ENCODE results near the gene PATJ. TPM values are rescaled to one million over a fixed set of nuclear protein-coding genes. Genes with fewer than 3 reads are reported as not detected.

Gene PATJ
- total RNA-seq, 2 donors from 2014 or later, result 42.7 to 67.5 TPM

GRCh38 chr1:62208970-62209369, 466.7 kb downstream of the PATJ start:
- TF ChIP-seq POLR2A (IDR thresholded peaks at IDR 0.05), result no peak
- no peak for TF ChIP-seq CTCF (IDR thresholded peaks at IDR 0.05)
- TF ChIP-seq POLR2AphosphoS5 (IDR thresholded peaks at IDR 0.05), result no peak
- 46% methylated on average over 1 of the region's 1 CpG for WGBS
- intact Hi-C loops (cut with DNase I), result no loop called here
- Histone ChIP-seq H3K27me3 (replicated peaks; ENCODE audit: insufficient read depth) (no peaks in the 10 kb centered on the region), H3K4me1 (replicated peaks) (no peaks in the 10 kb centered on the region), H3K27ac (no peak overlapping the region), H3K9me3 (no peaks in the 10 kb centered on the region), H3K36me3 (no peaks in the 10 kb centered on the region), H3K4me3 (no peak overlapping the region)
- no peak for DNase-seq (ENCODE audit: low spot score)

DNA sequence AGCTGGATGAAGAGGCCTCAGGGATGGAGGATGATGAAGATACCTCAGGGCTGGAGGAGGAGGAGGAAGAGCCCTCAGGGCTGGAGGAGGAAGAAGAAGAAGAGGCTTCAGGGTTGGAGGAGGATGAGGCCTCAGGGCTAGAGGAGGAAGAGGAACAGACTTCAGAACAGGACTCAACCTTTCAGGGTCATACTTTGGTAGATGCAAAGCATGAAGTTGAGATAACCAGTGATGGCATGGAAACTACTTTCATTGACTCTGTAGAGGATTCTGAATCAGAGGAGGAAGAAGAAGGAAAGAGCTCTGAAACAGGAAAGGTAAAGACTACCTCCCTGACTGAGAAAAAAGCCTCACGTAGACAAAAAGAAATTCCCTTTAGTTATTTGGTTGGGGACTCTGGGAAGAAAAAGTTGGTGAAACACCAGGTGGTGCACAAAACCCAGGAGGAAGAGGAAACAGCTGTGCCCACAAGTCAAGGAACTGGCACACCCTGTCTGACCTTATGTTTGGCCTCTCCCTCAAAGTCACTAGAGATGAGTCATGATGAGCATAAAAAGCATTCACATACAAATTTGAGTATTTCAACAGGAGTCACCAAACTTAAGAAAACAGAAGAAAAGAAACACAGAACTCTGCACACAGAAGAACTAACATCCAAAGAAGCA, 467.8 kb downstream of the PATJ start:
- no peaks in the 10 kb centered on the region for H3K36me3 ChIP-seq
- H3K27me3 ChIP-seq (replicated peaks; ENCODE audit: insufficient read depth), result no peaks in the 10 kb centered on the region
- intact Hi-C loops (cut with DNase I), result no loop called here
- H3K4me3 ChIP-seq, result no peak overlapping the region
- no peak overlapping the region for H3K27ac ChIP-seq
- TF ChIP-seq POLR2A (IDR thresholded peaks at IDR 0.05) (no peak), CTCF (IDR thresholded peaks at IDR 0.05) (no peak), POLR2AphosphoS5 (IDR thresholded peaks at IDR 0.05) (no peak)
- 86% methylated on average over 1 of the region's 1 CpG for WGBS
- no peaks in the 10 kb centered on the region for H3K9me3 ChIP-seq
- DNase-seq (ENCODE audit: low spot score), result no peak
- no peaks in the 10 kb centered on the region for H3K4me1 ChIP-seq (replicated peaks)

GRCh38 chr1:62210960-62211359, 468.7 kb downstream of the PATJ start:
- WGBS, result 97% methylated on average over 1 of the region's 1 CpG

GRCh38 chr1:62212411-62212810, 470.1 kb downstream of the PATJ start:
- no peaks in the 10 kb centered on the region for H3K4me1 ChIP-seq (replicated peaks)
- no peak for DNase-seq (ENCODE audit: low spot score)
- intact Hi-C loops (cut with DNase I), result no loop called here
- no peaks in the 10 kb centered on the region for H3K36me3 ChIP-seq
- no peaks in the 10 kb centered on the region for H3K9me3 ChIP-seq
- TF ChIP-seq CTCF (IDR thresholded peaks at IDR 0.05) (no peak), POLR2A (IDR thresholded peaks at IDR 0.05) (no peak), POLR2AphosphoS5 (IDR thresholded peaks at IDR 0.05) (no peak)
- WGBS, result 93% methylated on average over 6 of the region's 6 CpGs
- no peak overlapping the region for H3K27ac ChIP-seq
- no peak overlapping the region for H3K4me3 ChIP-seq
- no peaks in the 10 kb centered on the region for H3K27me3 ChIP-seq (replicated peaks; ENCODE audit: insufficient read depth)

More at GRCh38 chr1:62210960-62211359, 468.7 kb downstream of the PATJ start:
- intact Hi-C loops (cut with DNase I), result no loop called here
- no peak for TF ChIP-seq CTCF (IDR thresholded peaks at IDR 0.05)
- no peak for TF ChIP-seq POLR2A (IDR thresholded peaks at IDR 0.05)
- no peak for TF ChIP-seq POLR2AphosphoS5 (IDR thresholded peaks at IDR 0.05)
- DNase-seq (ENCODE audit: low spot score), result no peak
- Histone ChIP-seq H3K36me3 (no peaks in the 10 kb centered on the region), H3K9me3 (no peaks in the 10 kb centered on the region), H3K27me3 (replicated peaks; ENCODE audit: insufficient read depth) (no peaks in the 10 kb centered on the region), H3K27ac (no peak overlapping the region), H3K4me1 (replicated peaks) (no peaks in the 10 kb centered on the region), H3K4me3 (no peak overlapping the region)
